Gastrocnemius medialis (tissue), 4 donors: Measurements from ENCODE around the gene SAP30BP. TPM values are rescaled to one million over a fixed set of nuclear protein-coding genes. Genes with fewer than 3 reads are reported as not detected.

Experiments
- ATAC-seq, 2 donors: fragments of 150-250 bp; one replicate each; pipeline ENCODE4 v1.9.1; 2016
- DNase-seq, 2 donors: peaks; one replicate each; pipeline ENCODE4 v3.0.0-alpha.2; 2019
- H3K27ac ChIP-seq, 4 donors: fragments of 200-600 bp; sonication (generic); 1 replicate in 1 of 4; 2 replicates in 3 of 4; pipeline ENCODE4 v1.5.1; 2016 to 2018; ENCODE audit warnings: mild to moderate bottlenecking in 2 of 4, moderate library complexity in 1 of 4
- H3K27me3 ChIP-seq, 3 donors: fragments of 200-600 bp; sonication (generic) in 2 of 3; 1 replicate in 1 of 3; 2 replicates in 2 of 3; pipeline versions ENCODE4 v1.5.1 to v1.6.0; 2016 to 2019; ENCODE audit warnings: mild to moderate bottlenecking in 1 of 3, moderate library complexity in 1 of 3
- H3K36me3 ChIP-seq, 2 donors: fragments of 200-600 bp; sonication (generic) in 1 of 2; one replicate each; pipeline ENCODE4 v1.5.1; 2017 to 2018
- H3K4me1 ChIP-seq, 2 donors: fragments of 200-600 bp; sonication (generic) in 1 of 2; one replicate each; pipeline ENCODE4 v1.5.1; 2016 to 2017; ENCODE audit warnings: mild to moderate bottlenecking in 2 of 2
- H3K4me3 ChIP-seq, 4 donors: fragments of 200-600 bp; sonication (generic) in 3 of 4; 1 replicate in 1 of 4; 2 replicates in 3 of 4; pipeline ENCODE4 v1.5.1; 2016 to 2019; ENCODE audit warnings: mild to moderate bottlenecking in 2 of 4
- H3K9me3 ChIP-seq, 3 donors: fragments of 200-600 bp; sonication (generic) in 2 of 3; 1 replicate in 1 of 3; 2 replicates in 2 of 3; pipeline ENCODE4 v1.5.1; 2016 to 2019
- CTCF ChIP-seq, 5 experiments: fragments of 450-650 bp in 3 of 5; fragments of 200-600 bp in 2 of 5; sonication (generic) in 2 of 5; IDR thresholded peaks in 4 of 5; conservative IDR thresholded peaks in 1 of 5; 1 replicate in 4 of 5; 2 replicates in 1 of 5; pipeline ENCODE4 v1.5.1; 2016 to 2019; ENCODE audit warnings: antibody characterized with exemption in 5 of 5, mild to moderate bottlenecking in 3 of 5, moderate library complexity in 3 of 5
- POLR2A ChIP-seq, 2 donors: fragments of 450-650 bp; IDR thresholded peaks; one replicate each; pipeline ENCODE4 v1.6.1; 2017; ENCODE audit warnings: antibody characterized with exemption in 2 of 2, mild to moderate bottlenecking in 2 of 2, moderate library complexity in 2 of 2
- in situ Hi-C, 4 donors: fragments of 200-750 bp; cut with MboI; loops; one replicate each; pipeline versions ENCODE4 v1.15.0 to v1.8.0; 2017; ENCODE audit warnings: low sequenced_read_pairs in 4 of 4
- intact Hi-C: fragments of 100-400 bp; cut with DNase I; formaldehyde crosslinking; loops from one replicate; pipeline ENCODE4 v1.15.1; 2023; ENCODE audit warnings: low total_unique reads
- total RNA-seq, 4 donors: library from RNA; depleted of rRNA; stranded (reverse); fragments of >200 nt; gene quantifications; one replicate each; pipeline versions ENCODE4 v1.1.0 to v1.2.3, GENCODE V29; 2016

SAP30BP gene
- total RNA-seq, 4 donors from 2014 or later, result 42.0 to 64.0 (median 50.1) TPM

GRCh38 chr17:75691801-75692626 is 24.9 kb downstream of the SAP30BP start:
- no peak for ATAC-seq
- Histone ChIP-seq H3K4me3 (no peak overlapping the region), H3K27ac (peak overlapping the region; percentile 91 to 95 (median 93)), H3K9me3 (no peaks in the 10 kb centered on the region), H3K4me1 (peaks cover 69 to 76% of the 10 kb centered on the region in 2 donors), H3K36me3 (no peaks in the 10 kb centered on the region), H3K27me3 (no peaks in the 10 kb centered on the region)
- in situ Hi-C loops (no loop called here), intact Hi-C loops (loop anchor here (2.0 to 10.0 kb wide), 3 partner anchors 17 to 153 kb away; partner anchors contain the start of genes SMIM5 and UNC13D)
- TF ChIP-seq CTCF (IDR thresholded peaks at IDR 0.05 in 4 of 5, conservative IDR thresholded peaks at IDR 0.05 in 1 of 5), result no peak
- no peak for TF ChIP-seq POLR2A (IDR thresholded peaks at IDR 0.05)
- no peak for DNase-seq

DNA sequence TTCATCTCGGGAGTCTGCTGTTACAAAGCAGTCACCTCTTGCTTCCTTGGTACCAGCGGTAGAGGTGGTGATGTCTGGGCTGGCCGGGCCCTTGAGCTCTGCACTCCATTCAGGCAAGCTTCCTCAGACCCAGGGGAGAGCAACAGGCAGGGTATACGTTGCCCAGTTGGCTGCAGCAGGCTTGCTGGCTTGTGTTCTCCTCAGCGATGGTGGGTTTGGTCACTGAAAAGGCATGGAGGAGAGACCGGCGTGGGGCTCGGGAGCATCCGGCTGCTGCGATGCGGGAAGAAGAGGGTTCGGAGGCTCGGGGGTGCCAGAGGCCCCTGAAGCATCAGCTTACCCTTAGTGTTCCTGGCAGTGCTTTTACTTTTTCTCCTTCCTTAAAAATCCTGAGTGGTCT is 25.8 kb downstream of the SAP30BP start:
- DNase-seq, result no peak
- Histone ChIP-seq H3K4me1 (peaks cover 77% of the 10 kb centered on the region in 2 donors), H3K36me3 (no peaks in the 10 kb centered on the region), H3K4me3 (no peak overlapping the region), H3K9me3 (no peaks in the 10 kb centered on the region), H3K27me3 (no peaks in the 10 kb centered on the region), H3K27ac (peak overlapping the region; percentile 91 to 95 (median 93))
- in situ Hi-C loops (no loop called here), intact Hi-C loops (loop anchor here (2.0 to 10.0 kb wide), 3 partner anchors 18 to 152 kb away; partner anchors contain the start of genes SMIM5 and UNC13D)
- ATAC-seq, result no peak
- TF ChIP-seq CTCF (IDR thresholded peaks at IDR 0.05 in 4 of 5, conservative IDR thresholded peaks at IDR 0.05 in 1 of 5) (no peak), POLR2A (IDR thresholded peaks at IDR 0.05) (no peak)

- DNase-seq (peak; percentile 93 to 94), ATAC-seq (peak; percentile 70 to 81)
- peak overlapping the region; percentile 91 to 95 (median 93) for H3K27ac ChIP-seq
- H3K27me3 ChIP-seq, result no peaks in the 10 kb centered on the region
- in situ Hi-C loops, result no loop called here
- TF ChIP-seq POLR2A (IDR thresholded peaks at IDR 0.05) (peak; percentile 41 to 49), CTCF (IDR thresholded peaks at IDR 0.05 in 4 of 5, conservative IDR thresholded peaks at IDR 0.05 in 1 of 5) (peak in 1 of 5 experiments; percentile 17)
- H3K9me3 ChIP-seq, result no peaks in the 10 kb centered on the region
- H3K4me3 ChIP-seq, result no peak overlapping the region
- no peaks in the 10 kb centered on the region for H3K36me3 ChIP-seq
- intact Hi-C loops, result loop anchor here (2.0 to 10.0 kb wide), 3 partner anchors 19 to 151 kb away; partner anchors contain the start of genes SMIM5 and UNC13D
- peaks cover 75 to 76% of the 10 kb centered on the region in 2 donors for H3K4me1 ChIP-seq
Observed at GRCh38 chr17:75693500-75694481, 26.7 kb downstream of the SAP30BP start.

DNA sequence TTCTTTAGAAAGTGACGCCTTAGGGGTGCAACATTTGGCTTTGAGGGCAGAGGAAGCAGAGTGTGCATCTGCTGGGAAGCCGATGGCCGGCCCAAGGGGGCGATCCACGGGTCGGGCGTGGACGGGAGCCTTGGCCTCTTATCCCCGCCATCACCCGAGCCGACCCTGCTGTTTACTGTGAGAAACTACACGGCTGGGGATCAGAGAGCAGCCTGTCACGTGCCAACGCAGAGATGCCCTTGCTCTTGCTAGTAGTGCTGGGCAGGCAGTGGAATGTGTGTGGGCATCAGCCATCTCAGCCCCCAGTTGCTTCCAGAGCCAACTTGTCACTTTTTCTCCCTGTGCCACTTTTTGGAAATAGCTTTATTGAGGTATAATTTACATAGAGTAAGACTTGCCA is 27.4 kb downstream of the SAP30BP start:
- H3K27me3 ChIP-seq, result no peaks in the 10 kb centered on the region
- intact Hi-C loops, result loop anchor here (10.0 kb wide), 1 partner anchor 60 kb away; the partner anchor contains the start of gene SMIM5
- no peak for TF ChIP-seq POLR2A (IDR thresholded peaks at IDR 0.05)
- TF ChIP-seq CTCF (IDR thresholded peaks at IDR 0.05 in 4 of 5, conservative IDR thresholded peaks at IDR 0.05 in 1 of 5), result no peak
- in situ Hi-C loops, result no loop called here
- DNase-seq (peak; percentile 34 to 53), ATAC-seq (no peak)
- H3K9me3 ChIP-seq, result no peaks in the 10 kb centered on the region
- no peak overlapping the region for H3K4me3 ChIP-seq
- no peaks in the 10 kb centered on the region for H3K36me3 ChIP-seq
- peaks cover 69 to 75% of the 10 kb centered on the region in 2 donors for H3K4me1 ChIP-seq
- H3K27ac ChIP-seq, result peak overlapping the region; percentile 91 to 95 (median 93)
